Glomerular visceral epithelial cell (primary cell): ENCODE measurements around the gene LYPD6B.
A peak's percentile ranks its signal among the peaks of the same experiment; 100 is the strongest.

Experiments used
- DNase-seq: peaks from one replicate; pipeline ENCODE4 v3.0.0-alpha.2; 2016; ENCODE audit errors: extremely low spot score

Gene LYPD6B

GRCh38 chr2:149038442-149039212 is at the start of gene LYPD6B:
Gene LYPD6B, plus strand, starts transcription at chr2:149038699. Its CDS starts 92,250 bp downstream, at chr2:149130949.
- DNase-seq, result no peak

DNA sequence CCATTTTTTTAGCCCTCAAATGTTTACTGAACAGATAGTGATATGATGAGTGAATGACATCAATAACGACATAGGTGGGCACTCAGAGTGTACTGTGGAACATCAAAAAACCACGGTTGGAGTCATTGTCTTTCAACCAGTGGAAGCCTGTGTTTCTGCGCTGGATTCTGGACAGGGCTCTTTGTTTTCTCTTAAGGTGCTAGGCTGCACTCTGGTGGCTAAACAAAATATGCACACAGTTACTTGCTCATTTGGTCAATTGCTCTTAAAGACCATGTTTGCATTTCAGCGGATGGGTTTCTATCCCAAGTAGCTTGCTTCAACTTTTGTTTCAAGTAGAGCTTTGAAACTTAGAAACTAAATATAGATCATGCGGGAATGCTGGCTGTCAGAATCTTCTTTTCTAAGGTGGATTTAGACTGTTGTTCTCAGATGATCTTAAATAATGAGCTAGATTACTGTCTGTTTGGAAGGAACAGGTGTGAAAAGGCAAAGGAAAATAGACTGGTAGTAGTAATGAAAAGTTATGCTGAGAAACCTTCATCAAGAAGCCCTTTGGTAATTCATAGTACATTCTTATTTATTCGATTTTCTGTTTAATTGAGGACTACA is 48.5 kb upstream of the LYPD6B start:
- peak; percentile 78 for DNase-seq

- DNase-seq, result no peak
Measured at GRCh38 chr2:148990968-148991367, 47.5 kb upstream of the LYPD6B start.

- no peak for DNase-seq
Measured at GRCh38 chr2:148992448-148992847, 46.1 kb upstream of the LYPD6B start.

GRCh38 chr2:148993351-148993750 is 45.1 kb upstream of the LYPD6B start:
- DNase-seq, result no peak

GRCh38 chr2:148994341-148994740 is 44.2 kb upstream of the LYPD6B start:
- no peak for DNase-seq

- no peak for DNase-seq
Measured at GRCh38 chr2:148996805-148997204, 41.7 kb upstream of the LYPD6B start.

- no peak for DNase-seq
Measured at GRCh38 chr2:148998165-148998830, 40.2 kb upstream of the LYPD6B start.

DNA sequence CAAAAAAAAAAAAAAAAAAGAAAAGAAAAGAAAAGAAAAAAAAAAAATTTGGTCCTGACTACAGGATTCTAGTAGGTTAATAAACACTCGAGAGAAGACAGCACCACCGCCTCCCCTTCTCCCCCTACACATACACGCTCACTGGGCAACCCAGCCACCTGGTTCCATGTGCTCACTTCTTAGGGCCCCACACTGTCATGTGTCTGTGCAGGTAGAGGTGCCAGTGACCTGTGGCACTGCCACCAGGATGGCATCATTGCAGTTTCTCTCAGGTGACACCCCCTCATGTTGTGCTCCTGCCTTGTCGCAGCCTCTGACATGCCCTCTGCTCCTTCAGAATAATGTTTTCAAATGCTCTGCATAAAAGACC is 39.7 kb upstream of the LYPD6B start:
- no peak for DNase-seq

- DNase-seq, result no peak
Measured at GRCh38 chr2:148999451-148999921, 39.0 kb upstream of the LYPD6B start.

GRCh38 chr2:149000158-149000938 is 38.2 kb upstream of the LYPD6B start:
- no peak for DNase-seq

- no peak for DNase-seq
Measured at GRCh38 chr2:149001496-149001895, 37.0 kb upstream of the LYPD6B start.

GRCh38 chr2:149002378-149002890 is 36.1 kb upstream of the LYPD6B start:
- DNase-seq, result no peak

GRCh38 chr2:149002891-149003740 is 35.4 kb upstream of the LYPD6B start:
- no peak for DNase-seq

DNA sequence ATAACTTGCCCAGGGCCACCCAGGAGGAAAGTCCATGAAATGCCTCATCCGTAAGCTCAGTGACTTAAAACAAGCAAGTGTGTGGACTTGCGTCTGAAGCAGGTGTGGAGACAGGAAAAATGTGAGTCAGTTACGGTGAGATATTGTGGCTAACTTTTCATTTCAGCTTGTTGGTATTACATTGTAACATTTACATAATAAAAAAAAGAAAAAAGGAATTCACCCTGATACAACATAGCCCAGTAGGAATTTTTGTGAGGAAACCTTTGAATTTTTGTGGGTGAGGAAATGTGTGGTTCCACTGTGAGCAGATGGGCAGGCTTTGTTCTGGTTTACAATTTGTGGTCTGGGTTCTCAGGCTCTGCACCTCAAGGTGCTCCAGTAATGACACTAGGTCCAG is 33.7 kb upstream of the LYPD6B start:
- peak; percentile 61 for DNase-seq

GRCh38 chr2:149005471-149006077 is 32.9 kb upstream of the LYPD6B start:
- no peak for DNase-seq

DNA sequence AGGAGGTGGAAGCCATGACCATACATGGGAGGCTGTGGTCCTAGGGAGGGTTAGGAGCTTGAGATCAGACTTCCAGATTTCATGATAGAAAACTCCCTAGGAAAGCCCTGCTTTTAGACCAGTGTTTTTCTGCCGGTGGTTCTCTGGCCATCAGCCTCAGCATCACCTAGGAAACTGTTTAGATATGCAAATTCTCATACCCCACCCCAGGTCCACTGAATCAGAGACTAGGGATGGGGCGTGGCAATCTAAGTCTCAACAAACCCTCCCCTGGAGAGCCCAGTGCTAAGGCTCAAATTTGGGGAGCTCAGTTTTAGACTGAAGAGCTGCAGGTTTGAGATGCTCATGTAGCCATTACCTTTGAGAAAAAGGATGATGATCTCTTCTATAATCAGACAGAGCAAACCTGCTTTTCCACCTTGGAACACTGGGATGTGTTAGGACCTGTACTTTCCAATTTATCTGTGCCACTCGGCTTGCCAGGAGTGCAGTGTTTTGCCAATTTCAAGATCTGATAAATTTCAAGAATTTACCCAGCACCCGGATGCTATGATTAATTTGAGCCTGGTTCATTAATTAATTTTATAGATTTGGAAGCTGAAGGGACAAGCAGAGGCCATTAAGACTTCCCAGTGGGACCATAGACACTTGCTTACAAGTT is 31.5 kb upstream of the LYPD6B start:
- no peak for DNase-seq

GRCh38 chr2:149008381-149008780 is 30.1 kb upstream of the LYPD6B start:
- DNase-seq, result no peak

GRCh38 chr2:149009576-149010461 is 28.7 kb upstream of the LYPD6B start:
- no peak for DNase-seq
